ENCODE results near the gene TKFC.
"Not testable (repeated sequence)": the region's sequence is repeated elsewhere in the genome, so short reads cannot be mapped to it uniquely, and the experiment has no call there.

TKFC gene

GRCh38 chr11:61369372-61370348 is 36.6 kb downstream of the TKFC start:
- DNase-seq = no peak

GRCh38 chr11:61370349-61371005 is 37.4 kb downstream of the TKFC start:
- no peak for DNase-seq

DNA sequence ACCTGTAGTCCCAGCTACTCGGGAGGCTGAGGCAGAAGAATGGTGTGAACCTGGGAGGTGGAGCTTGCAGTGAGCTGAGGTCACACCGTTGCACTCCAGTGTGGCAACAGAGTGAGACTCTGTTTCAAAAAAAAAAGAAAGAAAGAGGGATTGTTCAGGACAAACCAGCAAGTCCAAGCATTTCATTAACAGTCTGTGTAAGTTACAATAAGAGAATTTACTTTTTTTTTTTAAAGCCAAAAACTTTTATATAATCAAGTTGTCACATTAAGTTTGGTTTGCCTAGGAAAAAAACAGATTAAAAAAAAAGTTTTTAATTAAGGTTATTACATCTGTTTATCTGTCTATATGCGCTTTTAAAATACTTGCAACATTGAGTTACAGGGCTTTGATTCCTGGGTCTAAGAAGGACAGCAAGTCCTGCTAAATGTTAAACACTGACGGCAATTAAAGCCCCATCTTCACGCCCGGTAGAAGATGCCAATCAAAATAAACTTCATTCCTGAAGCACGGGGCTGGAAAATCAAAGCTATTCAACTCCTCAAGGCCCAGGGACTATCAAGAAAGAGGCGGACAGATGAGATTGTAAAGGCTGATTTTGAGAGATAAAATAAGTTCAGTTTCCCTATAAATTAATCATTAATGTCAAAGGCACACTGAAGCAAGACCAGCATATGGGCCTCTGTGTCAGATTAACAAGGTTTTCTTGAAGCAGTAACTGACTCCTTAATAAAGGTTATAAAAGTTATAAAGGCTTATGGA is 39.8 kb downstream of the TKFC start:
- no peak for DNase-seq

DNA sequence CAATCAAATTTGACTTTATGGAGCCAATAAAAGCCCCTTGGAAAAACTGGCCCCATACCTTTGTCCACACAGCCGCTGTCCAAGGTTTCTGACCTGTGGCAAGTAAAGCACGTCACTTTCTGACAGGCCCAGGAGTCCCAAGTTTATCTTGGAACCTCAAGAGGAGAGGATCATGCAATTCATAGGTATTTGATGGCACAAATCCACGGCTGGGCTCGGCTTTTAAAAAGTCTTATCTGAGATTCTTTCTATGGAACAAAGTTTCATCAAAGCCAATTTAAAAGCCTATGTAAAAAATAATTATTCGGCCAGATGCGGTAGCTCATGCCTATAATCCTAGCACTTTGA is 42.7 kb downstream of the TKFC start:
- no peak for DNase-seq

DNA sequence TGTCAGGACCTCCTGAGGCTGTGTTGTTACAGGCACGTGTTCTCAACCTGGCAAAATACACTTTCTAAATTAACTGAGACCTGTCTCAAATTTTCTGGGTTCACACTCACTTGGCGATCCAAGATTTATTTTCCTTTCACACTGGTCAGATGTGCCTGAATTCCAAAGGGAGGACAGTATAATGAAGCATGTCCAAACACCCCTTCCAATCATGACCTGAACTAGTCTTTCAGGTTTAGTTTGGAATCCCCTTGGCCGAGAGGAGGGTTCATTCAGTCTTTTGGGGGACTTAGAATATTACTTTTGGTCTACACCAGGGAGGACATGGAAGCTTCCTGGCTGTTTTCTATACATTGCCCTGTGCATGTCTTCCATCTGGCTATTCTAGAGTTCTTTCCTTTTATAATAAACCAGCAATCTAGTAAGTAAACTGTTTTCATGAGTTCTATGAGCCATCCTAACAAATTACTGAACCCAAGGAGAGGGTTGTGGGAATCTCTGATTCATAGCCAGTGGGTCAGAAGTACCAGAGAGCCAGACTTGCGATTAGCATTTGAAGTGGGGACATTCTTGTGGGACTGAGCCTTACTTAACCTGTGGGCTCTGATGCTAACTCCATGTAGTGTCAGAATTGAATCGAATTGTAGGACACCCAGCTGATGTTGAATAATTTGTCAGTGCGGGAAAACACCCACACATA is 44.6 kb downstream of the TKFC start:
- DNase-seq = no peak

- DNase-seq = no peak
Observed at GRCh38 chr11:61378713-61379313, 45.8 kb downstream of the TKFC start.

GRCh38 chr11:61380884-61381283 is 47.9 kb downstream of the TKFC start:
- DNase-seq = no peak

- DNase-seq = not testable (repeated sequence)
Observed at GRCh38 chr11:61383859-61384258, 50.8 kb downstream of the TKFC start.

GRCh38 chr11:61384271-61385242 is 51.5 kb downstream of the TKFC start:
- no peak for DNase-seq

GRCh38 chr11:61390161-61390560 is 57.1 kb downstream of the TKFC start:
- DNase-seq = no peak

DNA sequence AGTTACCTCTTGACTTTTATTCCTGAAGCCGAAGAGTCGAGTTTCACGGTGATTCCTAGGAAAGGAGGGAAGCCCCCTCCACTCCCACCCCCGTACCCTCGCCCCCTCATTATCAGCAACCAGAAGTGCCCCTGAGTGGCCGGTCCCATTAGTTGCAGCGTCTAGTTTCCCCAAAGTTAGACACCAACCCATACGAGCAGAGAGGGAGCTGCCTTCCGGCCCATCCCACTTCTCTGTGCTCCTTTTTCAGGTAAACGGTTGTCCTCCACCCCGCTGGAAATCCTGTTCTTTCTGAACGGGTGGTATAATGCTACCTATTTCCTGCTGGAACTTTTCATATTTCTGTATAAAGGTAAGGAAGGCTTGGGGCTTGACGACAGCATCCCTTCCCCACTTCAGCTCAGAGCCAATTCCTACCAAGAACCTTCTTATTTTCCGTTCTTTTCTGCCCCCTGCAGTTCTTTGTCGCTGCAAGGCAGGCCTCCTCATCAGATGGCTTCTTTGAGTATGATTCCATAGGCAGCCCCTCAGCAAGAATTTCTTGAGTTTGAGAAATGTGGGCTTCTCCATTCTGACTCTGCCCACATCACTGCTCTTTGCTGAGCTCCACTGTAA is 60.1 kb downstream of the TKFC start:
- DNase-seq = no peak
